GM18870 (cell line): ENCODE results near the gene CRTAC1.

Experiments
- ATAC-seq: cut with Tn5 transposase; IDR thresholded peaks from one replicate; pipeline ENCODE4 v1.9.1; 2021; ENCODE audit warnings: moderate library complexity; ENCODE audit not compliant: unreplicated experiment

Gene CRTAC1

GRCh38 chr10:97925308-97925938 is 105.0 kb downstream of the CRTAC1 start:
- ATAC-seq: no peak

- ATAC-seq: no peak
Measured at GRCh38 chr10:97924678-97925077, 105.7 kb downstream of the CRTAC1 start.

GRCh38 chr10:97923476-97923875 is 106.9 kb downstream of the CRTAC1 start:
- ATAC-seq: no peak

- ATAC-seq: no peak
Measured at GRCh38 chr10:97923057-97923456, 107.4 kb downstream of the CRTAC1 start.

GRCh38 chr10:97922022-97922758 is 108.2 kb downstream of the CRTAC1 start:
- no peak for ATAC-seq

- no peak for ATAC-seq
Measured at GRCh38 chr10:97921581-97922021, 108.8 kb downstream of the CRTAC1 start.

GRCh38 chr10:97920865-97921264 is 109.6 kb downstream of the CRTAC1 start:
- no peak for ATAC-seq

GRCh38 chr10:97919012-97919411 is 111.4 kb downstream of the CRTAC1 start:
- no peak for ATAC-seq

- ATAC-seq: no peak
Measured at GRCh38 chr10:97916586-97916985, 113.8 kb downstream of the CRTAC1 start.

- no peak for ATAC-seq
Measured at GRCh38 chr10:97915346-97916131, 114.9 kb downstream of the CRTAC1 start.

GRCh38 chr10:97914837-97915211 is 115.6 kb downstream of the CRTAC1 start:
- no peak for ATAC-seq

GRCh38 chr10:97914171-97914836 is 116.1 kb downstream of the CRTAC1 start:
- no peak for ATAC-seq

GRCh38 chr10:97913614-97914013 is 116.8 kb downstream of the CRTAC1 start:
- ATAC-seq: no peak

- no peak for ATAC-seq
Measured at GRCh38 chr10:97913193-97913592, 117.2 kb downstream of the CRTAC1 start.

GRCh38 chr10:97911217-97911616 is 119.2 kb downstream of the CRTAC1 start:
- no peak for ATAC-seq

GRCh38 chr10:97910661-97911060 is 119.8 kb downstream of the CRTAC1 start:
- no peak for ATAC-seq

GRCh38 chr10:97907830-97908229 is 122.6 kb downstream of the CRTAC1 start:
- no peak for ATAC-seq

- no peak for ATAC-seq
Measured at GRCh38 chr10:97907211-97907610, 123.2 kb downstream of the CRTAC1 start.

GRCh38 chr10:97905276-97905675 is 125.1 kb downstream of the CRTAC1 start:
- ATAC-seq: no peak

- no peak for ATAC-seq
Measured at GRCh38 chr10:97904576-97904975, 125.8 kb downstream of the CRTAC1 start.

- no peak for ATAC-seq
Measured at GRCh38 chr10:97904018-97904381, 126.4 kb downstream of the CRTAC1 start.
